ENCODE data around the gene RIPK3.
"Not testable (repeated sequence)": the region's sequence is repeated elsewhere in the genome, so short reads cannot be mapped to it uniquely, and the experiment has no call there.

Gene RIPK3

DNA sequence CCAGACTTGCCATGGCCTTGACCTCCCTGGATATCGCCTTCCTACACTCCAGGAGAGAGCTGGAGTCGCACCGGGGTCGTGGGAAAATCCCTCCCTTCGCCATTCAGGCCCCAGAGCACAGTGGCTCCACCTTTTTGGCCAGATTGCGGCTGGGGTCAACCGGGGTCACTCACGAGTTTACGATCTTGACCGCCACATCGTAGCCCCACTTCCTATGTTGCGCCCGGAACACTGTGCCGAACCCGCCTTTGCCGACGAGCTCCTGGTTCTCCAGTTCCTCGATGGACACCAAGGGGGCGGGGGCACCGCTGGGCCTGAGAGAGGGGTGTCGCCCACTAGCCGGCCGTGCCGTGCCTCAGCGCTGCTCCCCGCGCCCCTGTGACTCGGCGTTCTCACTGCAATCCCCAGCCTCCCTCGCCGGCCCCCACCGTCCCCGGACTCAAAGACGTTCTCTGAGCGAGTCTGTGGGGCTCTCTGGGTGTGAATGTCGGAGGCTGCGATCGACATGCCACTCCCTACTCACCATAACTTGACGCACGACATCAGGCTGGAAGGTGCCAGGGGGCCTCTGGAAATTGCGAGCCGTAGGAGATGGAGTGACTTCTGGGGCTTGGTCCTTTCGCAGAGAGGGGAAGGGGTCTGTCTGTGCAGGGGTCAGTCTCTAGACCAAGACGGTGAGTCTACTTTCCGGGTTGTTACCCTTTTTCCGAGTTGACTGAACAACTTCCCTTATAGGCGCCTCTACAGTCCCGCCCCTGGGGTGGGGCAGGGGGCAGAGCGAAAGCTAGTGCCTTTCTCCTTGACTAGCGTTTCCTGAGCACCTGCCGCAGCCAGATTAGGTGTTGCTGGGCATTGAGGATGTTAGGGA lies at the start of gene RIPK3:
Gene RIPK3, minus strand, starts transcription at position 708 of the 868 bp plus-strand sequence. Its CDS starts 165 bp downstream, at position 543.
- no peak for FAIRE-seq

DNA sequence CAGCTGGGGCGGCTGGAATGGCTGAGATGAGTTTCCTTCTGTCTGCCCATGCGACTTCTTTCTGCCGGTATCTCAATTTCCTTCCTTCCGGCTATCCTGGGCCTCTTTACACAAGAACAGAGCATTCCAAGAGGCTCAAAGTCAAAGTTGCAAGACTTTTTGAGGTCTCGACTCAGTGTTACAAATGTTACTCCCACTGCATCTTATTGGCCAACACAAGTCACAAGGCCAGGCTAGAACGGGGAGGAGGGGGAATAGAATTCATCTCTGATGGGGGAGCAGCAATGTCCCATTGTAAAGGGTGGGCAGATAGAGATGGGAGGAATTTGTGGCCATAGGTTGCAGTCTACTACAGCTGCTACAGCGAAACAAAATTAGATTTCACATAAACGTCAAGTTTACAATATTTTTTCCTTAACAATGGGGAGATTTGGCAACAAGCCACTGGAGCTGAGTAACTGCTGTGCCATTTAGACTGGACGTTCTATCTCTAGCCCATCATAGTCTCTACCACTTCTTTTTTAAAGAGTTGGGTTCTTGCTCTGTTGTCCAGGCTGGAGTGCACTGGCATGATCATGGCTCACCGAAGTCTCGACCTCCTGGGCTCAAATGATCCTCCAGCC lies 49.5 kb upstream of the RIPK3 start:
- FAIRE-seq = no peak

DNA sequence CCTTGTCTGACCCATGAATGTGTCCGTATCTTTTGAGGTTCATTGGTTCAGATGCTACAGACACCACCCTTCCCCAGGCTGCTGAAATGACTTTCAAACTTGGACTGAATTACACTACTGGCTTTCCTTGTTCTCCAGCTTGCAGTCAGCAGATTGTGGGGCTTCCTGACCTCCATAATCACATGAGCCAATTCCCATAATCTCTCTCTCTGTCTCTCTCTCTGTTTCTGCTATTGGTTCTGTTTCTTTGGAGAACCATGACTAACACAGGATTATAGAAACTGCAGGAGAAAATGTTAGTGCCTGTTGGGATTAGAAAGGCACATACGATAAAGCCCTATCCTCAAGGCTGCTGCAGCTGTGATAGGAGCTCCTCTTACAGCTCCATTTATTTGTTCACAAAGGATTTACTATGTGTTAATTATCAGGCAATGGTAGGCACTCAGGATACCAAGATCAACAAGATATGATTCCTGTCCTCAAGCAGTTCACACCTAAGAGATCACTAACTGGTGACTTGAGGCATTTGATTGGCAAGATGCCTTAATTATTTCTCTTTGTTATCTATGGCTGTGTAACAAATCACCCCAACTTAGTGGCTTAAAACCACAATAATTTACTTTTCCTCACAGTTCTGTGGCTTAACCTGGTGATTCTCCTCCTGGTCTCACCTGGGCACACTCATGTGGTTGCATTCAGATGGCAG lies 48.8 kb upstream of the RIPK3 start:
- FAIRE-seq = no peak

DNA sequence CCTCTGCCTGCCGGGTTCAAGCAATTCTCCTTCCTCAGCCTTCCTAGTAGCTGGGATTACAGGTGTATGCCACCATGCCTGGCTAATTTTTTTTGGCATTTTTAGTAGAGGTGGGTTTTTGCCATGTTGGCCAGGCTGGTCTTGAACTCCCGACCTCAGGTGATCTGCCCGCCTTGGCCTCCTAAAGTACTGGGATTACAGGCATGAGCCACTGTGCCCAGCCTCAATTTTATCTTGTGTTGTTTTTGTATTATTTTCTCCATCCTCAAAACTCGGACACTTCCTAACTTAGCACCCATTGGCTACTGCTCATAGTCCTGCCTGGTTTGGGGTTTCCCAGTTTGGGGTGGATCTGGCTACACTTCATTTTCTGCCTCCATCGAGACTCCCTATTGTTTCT lies 47.8 kb upstream of the RIPK3 start:
- not testable (repeated sequence) for FAIRE-seq

DNA sequence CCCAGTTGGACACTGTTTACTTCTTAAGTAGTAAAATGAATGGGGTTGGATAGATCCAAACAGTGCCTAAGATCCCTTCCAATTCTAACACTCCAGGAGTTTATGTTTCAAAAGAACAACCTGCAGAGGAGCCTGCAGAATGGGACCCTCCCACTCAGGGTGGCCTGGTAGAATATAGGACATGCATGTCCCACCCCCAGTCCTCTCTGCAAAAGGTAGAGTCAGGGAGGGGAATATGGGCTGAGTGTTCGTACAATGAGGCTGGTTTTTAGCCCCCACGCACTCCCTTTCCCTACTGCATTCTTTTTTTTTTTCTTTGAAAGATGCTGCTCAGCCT lies 47.2 kb upstream of the RIPK3 start:
- no peak for FAIRE-seq

DNA sequence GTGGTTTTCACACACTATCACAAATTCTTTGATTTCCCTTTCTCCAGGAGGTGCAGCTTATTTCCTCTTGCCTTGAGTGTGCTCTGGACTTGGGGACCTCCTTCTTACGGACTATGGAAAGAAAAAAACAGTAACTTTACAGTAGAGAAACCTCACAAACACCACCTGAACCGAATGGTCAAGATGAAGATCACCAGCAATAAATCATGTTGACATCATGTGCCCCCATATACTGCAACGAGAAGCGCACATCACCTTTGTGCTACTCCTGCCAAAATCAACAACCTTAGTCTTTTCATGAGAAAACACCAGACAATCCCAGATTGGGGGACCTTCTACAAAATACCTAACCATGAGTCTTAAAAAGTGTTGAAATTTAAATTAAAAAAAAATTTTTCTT lies 45.7 kb upstream of the RIPK3 start:
- no peak for FAIRE-seq

DNA sequence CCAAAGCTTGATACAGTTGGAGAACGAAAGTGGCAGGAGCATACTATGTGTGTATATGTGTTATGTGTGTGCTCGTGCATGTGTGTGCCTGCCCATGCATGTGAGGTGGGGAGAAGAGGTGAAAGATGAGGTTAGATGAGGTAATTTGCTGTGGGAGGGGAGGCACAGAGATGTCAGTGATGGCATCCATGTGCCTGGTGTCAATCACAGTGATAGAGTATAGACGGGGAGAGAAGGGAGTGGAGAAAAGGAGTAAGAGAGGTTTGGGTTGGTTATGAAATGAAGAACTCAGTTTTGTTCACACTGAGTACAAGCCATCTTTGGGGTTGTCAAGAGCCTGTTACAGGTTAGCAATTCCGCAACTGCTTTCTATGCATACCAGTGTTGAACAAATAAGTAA lies 44.4 kb upstream of the RIPK3 start:
- FAIRE-seq = no peak

DNA sequence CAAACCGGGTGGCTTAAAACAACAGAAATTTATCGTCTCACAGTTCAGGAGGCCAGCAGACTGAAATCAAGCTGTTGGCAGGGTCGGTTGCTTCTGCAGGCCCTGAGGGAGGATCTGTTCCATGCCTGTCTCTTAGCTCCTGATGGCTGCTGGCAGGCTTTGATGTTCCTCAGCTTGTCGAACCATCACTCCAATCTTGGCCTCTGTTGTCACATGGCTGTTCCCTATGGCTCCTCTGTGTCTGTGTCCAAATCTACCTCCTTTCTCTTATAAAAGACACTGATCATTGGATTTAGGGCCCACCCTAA lies 42.2 kb upstream of the RIPK3 start:
- no peak for FAIRE-seq

DNA sequence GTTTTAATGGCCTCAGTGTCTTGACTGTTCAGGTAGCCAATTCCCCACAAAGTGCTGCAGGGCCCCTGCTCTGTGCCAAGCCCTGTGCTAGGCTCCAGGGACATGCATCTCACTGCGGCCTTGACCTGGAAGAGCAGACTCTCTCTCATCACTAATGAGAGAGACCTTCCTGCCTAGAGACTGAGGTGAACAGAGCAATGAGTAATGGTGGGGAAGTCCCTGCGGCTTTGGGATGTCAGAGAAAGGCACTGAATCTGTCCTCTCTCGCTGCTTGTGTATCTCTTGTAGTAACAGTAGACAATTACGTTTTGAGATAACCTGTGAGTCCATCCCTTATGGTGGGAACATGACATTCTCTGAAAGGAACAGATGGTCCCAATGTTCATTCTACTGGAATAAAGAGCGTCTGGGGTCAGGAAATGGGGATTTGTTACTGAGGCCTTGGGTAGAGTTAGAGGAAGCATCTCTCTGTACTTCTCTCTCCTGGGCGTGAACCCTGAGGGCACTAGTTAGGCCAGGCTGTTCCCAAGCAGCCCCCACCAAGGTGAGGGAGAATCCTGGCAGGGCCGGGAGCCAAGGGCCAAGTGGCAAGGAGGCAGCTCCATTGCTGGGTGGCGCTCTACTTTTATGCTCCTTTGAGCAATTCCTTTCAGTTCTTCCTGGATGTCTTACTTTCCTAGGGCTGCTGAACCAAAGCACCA lies 41.7 kb upstream of the RIPK3 start:
- FAIRE-seq = no peak

DNA sequence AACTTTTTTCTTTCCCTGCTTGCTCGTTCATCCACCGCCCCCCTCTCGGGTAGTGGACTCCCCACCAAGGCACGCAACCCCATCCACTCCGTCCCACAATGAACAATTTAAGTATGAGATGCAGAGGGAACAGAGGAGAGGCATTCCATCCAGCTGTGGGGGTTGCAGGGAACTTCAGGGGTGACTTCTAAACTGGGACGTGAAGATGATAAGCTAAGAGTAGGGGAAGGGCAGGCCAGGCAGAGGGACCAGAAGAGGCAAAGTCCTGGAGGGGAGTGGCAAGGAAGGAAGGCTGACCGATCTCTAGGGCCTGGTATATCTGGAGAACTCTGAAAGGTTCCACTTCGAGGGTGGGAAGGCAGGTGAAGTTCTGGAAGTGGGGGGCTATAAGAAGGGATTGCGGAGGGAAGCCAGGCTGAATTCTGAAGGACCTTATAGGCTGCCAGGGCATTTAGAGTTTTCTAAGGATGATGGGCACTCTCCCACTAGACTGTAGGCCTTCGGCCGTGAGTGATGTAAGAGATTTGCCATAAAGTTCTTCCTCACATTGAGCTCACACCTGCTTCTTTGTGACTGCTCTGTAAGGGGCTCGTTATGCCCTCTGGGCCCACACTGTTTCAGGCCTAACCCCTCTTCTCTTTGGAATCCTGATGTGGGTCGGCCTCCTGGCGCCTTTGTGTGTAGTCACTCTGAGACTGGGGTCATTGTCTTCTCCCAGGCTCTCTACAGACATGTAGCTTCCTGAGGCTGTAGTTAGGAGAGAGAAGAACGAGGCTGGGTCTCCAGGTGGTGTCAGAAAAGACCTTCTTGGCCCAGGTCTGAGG lies 40.3 kb upstream of the RIPK3 start:
- FAIRE-seq = no peak

DNA sequence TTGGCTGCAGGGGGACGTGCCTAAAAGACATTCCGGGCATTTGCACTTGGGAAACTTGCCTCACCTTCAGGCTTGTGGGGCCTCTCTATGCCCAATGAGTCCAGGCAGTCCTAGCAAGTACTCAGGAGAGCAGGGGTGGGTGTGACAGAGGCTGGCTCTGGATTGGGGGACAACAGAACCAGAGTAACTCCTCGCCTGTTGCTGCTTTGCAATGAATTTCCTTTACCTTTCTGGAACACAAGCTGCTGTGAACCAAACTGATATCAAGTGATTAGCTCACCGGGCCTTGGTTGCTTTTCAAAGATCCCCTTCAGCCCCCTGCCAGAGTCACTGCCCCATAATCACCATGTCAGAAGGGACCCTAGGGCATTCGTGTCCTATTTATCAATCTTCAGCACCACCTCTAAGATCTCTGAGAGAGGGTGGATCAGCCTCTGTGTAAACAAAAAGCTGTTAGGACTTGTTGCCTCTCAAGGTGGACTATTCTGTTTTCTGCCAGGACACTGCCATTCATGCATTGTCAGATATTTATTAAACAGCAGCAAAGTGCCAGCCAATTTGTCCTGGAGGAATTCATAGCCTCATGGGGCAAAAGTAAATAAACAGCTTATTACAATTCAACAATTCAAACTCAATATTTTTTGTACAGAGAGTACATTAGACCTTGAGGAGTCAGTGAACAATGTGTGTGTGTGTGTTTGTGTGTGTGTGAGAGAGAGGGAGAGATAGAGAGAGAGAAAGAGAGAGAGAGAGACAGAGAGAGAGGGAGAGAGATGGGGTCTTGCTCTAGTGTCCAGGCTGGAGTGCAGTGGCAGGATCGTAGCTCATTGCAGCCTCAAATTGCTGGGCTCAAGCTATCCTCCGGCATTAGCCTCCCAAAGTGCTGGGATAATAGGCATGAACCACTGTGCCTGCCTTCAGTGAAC lies 39.5 kb upstream of the RIPK3 start:
- no peak for FAIRE-seq

DNA sequence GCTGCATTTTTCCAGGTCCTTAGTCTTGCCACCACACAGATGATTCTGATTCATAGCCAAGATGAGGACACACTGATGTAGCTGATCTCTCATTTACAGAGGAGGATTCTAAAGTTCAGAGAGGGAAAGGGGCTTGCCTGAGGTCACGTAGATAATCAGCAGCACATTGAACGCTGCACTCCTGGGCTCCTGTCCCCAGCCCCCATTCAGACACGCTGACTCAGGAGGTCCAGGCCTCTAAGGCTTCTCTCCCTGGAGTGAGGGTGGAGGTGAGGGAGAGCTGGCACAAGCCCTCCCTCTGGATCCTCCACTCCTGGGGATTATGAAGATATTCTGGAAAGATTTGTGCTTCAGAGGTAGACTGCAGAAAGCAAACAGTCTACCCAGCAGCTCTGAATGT lies 38.5 kb upstream of the RIPK3 start:
- FAIRE-seq = no peak

DNA sequence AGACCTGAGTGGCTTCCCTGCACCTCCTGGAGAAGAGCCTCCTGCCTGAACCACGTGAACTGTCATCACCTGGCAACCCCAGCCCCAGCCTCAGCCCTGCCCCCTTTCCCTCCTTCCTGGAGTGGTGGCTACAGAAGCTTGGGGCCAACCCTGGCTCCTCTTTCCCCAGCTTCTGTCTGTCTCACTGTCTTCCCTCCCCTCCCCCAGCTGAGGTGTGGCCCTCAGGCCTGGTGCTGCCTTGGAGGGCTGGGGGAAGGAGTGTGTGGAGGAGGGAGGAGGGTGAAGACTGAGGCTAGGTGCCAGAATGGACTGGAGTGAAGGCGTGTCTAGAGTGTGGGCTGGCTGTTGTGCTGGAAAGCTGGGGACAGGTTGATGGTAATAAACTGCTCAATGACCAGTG lies 37.9 kb upstream of the RIPK3 start:
- no peak for FAIRE-seq

DNA sequence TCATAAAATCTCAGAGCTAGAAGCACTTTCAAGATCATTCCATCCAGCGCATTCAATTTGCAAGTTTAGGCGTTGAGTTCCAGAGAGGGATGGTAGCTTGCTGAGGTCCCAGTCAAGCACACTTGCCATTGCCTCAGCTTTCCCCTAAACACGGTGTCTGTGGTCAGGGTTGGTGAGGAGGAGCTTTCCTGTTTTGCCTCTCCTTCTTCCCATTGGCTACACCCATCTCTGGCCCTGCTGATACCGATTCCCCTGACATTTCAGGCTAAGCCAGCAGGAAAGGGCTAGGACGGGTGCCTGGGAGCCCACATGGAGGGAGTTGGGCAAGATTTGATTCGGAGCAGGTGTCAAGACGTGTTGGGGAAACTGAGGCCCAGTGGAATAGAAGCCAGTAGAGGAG lies 37.3 kb upstream of the RIPK3 start:
- no peak for FAIRE-seq

DNA sequence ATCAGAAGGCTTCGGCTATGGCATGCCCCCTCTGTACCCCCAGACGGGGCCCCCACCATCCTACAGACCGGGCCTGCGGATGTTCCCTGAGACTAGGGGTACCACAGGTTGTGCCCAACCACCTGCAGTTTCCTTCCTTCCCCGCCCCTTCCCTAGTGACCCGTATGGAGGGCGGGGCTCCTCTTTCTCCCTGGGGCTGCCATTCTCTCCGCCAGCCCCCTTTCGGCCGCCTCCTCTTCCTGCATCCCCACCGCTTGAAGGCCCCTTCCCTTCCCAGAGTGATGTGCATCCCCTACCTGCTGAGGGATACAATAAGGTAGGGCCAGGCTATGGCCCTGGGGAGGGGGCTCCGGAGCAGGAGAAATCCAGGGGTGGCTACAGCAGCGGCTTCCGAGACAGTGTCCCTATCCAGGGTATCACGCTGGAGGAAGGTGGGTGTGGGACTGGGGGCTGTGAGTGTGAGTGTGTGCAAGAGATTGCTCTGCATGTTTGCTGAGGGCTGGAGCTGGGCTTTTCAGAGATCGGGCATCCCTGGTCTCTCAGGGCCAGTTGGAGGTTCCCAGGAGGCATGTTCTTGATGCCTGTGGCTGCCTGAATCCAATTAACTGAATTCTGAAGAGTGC lies 36.8 kb upstream of the RIPK3 start:
- no peak for FAIRE-seq

DNA sequence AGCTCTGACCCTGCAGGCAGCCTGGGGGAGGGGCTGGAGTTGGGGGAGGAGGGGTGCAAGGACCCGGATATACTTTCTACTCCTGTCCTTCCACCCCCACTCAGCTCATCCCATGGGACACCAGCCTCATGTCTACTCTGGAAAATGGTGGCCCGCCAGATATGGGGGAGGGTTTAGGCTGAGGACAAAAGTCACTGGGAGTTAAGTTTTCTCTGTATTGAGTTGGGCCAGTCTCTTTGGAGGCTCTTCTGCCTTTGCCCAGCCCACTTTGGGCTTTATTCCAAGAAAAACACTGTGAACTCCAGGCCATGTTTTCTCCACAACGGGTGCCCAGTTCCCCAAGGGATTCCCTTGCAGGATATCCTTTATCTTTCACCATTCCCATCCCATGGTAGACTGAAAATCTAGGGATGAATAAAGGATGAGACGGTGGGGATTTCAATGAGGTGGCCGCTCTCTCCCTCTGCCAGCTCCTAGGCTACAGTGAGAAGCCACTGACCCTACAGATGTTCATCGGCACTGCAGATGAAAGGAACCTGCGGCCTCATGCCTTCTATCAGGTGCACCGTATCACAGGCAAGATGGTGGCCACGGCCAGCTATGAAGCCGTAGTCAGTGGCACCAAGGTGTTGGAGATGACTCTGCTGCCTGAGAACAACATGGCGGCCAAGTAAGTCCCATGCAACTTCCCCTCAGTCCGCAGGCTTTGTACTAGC lies 33.1 kb upstream of the RIPK3 start:
- no peak for FAIRE-seq

DNA sequence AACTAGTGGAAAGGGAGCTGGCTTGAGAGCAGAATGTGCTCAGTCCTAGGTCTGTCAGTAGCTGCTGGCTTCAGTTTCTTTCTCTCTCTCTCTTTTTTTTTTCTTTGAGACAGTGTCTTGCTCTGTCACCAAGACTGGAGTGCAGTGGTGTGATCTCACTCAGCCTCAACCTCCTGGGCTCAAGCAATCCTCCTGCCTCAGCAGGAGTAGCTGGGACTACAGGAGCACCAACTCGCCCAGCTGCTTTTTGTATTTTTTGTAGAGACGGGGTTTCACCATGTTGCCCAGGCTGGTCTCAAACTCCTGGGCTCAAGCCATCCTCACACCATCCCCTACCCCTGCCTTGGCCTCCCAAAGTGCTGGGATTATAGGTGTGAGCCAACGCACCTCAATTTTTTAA lies 31.8 kb upstream of the RIPK3 start:
- FAIRE-seq = not testable (repeated sequence)

DNA sequence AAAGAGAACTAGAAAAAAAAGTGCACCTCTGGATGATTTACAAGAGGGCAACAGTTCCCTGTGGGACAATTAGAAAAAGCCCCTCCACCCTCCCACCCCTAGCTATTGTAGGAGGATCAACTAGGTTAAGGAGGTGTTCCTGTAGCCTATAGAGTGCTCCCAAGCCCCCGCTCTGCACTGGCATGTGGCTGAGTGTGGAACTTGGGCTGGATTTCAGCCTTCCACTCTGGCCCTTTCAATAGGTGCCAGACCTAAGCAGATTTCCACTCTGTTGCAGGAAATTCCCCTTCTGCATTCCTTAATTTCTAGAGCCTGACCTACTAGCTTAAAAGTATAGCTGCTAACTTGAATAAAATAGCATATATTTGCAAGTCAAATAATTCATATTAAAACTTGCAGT lies 31.0 kb upstream of the RIPK3 start:
- no peak for FAIRE-seq

DNA sequence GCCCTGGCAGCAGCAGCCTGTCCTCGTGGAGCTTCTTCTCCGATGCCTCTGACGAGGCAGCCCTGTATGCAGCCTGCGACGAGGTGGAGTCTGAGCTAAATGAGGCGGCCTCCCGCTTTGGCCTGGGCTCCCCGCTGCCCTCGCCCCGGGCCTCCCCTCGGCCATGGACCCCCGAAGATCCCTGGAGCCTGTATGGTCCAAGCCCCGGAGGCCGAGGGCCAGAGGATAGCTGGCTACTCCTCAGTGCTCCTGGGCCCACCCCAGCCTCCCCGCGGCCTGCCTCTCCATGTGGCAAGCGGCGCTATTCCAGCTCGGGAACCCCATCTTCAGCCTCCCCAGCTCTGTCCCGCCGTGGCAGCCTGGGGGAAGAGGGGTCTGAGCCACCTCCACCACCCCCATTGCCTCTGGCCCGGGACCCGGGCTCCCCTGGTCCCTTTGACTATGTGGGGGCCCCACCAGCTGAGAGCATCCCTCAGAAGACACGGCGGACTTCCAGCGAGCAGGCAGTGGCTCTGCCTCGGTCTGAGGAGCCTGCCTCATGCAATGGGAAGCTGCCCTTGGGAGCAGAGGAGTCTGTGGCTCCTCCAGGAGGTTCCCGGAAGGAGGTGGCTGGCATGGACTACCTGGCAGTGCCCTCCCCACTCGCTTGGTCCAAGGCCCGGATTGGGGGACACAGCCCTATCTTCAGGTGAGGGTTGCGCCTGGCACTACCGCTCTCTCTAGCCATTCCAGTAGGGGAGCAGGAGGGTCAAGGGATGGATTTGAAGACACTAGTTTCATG lies 30.3 kb upstream of the RIPK3 start:
- no peak for FAIRE-seq

DNA sequence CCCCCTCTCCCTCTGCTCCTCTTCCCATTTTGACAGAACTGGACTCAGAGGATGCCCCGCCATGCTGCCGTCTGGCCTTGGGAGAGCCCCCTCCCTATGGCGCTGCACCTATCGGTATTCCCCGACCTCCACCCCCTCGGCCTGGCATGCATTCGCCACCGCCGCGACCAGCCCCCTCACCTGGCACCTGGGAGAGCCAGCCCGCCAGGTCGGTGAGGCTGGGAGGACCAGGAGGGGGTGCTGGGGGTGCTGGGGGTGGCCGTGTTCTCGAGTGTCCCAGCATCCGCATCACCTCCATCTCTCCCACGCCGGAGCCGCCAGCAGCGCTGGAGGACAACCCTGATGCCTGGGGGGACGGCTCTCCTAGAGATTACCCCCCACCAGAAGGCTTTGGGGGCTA lies 29.7 kb upstream of the RIPK3 start:
- no peak for FAIRE-seq

Measured in TTC549 (cell line).